Measurements from ENCODE around the gene CENPT. TPM values are rescaled to one million over a fixed set of nuclear protein-coding genes. Genes with fewer than 3 reads are reported as not detected.

CENPT gene
- total and polyA plus RNA-seq, 2 of the 13 experiments (the other 11 are each of a cell fraction or from before 2014, with no cell fraction given), result 40.9 to 43.3 TPM

GRCh38 chr16:67872631-67873434 is 25.3 kb upstream of the CENPT start, which contains the start of gene EDC4 (continued):
- TF ChIP-seq ASH2L (IDR thresholded peaks at IDR 0.05; ENCODE audit: insufficient read length, low read depth, low read length) (peak; percentile 99), XRCC5 (optimal IDR thresholded peaks at IDR 0.05; ENCODE audit: low read length) (peak; percentile 97), MZF1 (CRISPR knock-in tag; IDR thresholded peaks at IDR 0.05; ENCODE audit: borderline replicate concordance) (no peak), ZBTB37 (CRISPR knock-in tag; IDR thresholded peaks at IDR 0.05) (no peak), PHF5A (CRISPR knock-in tag; IDR thresholded peaks at IDR 0.05; ENCODE audit: low read depth, unreplicated experiment) (peak; percentile 95), ZNF530 (CRISPR knock-in tag; IDR thresholded peaks at IDR 0.05; ENCODE audit: low read depth) (0 out of 2 replicates have a peak, but pooled peaks have one; percentile 25), STAT6 (CRISPR knock-in tag; IDR thresholded peaks at IDR 0.05; ENCODE audit: borderline replicate concordance) (no peak; the same call in 1 of the 2 replicates), HOXA5 (CRISPR knock-in tag; IDR thresholded peaks at IDR 0.05) (peak; percentile 78), ZNF333 (CRISPR knock-in tag; IDR thresholded peaks at IDR 0.05; ENCODE audit: borderline replicate concordance) (no peak), GATAD2A (CRISPR knock-in tag; IDR thresholded peaks at IDR 0.05) (peak; percentile 87), RFX5 (IDR thresholded peaks at IDR 0.05; ENCODE audit: low read depth, low read length) (peak; percentile 52; the same call in 1 of the 2 replicates)
